ENCODE data around the gene COA7.
"Not testable (repeated sequence)": the region's sequence is repeated elsewhere in the genome, so short reads cannot be mapped to it uniquely, and the experiment has no call there.

Gene COA7

DNA sequence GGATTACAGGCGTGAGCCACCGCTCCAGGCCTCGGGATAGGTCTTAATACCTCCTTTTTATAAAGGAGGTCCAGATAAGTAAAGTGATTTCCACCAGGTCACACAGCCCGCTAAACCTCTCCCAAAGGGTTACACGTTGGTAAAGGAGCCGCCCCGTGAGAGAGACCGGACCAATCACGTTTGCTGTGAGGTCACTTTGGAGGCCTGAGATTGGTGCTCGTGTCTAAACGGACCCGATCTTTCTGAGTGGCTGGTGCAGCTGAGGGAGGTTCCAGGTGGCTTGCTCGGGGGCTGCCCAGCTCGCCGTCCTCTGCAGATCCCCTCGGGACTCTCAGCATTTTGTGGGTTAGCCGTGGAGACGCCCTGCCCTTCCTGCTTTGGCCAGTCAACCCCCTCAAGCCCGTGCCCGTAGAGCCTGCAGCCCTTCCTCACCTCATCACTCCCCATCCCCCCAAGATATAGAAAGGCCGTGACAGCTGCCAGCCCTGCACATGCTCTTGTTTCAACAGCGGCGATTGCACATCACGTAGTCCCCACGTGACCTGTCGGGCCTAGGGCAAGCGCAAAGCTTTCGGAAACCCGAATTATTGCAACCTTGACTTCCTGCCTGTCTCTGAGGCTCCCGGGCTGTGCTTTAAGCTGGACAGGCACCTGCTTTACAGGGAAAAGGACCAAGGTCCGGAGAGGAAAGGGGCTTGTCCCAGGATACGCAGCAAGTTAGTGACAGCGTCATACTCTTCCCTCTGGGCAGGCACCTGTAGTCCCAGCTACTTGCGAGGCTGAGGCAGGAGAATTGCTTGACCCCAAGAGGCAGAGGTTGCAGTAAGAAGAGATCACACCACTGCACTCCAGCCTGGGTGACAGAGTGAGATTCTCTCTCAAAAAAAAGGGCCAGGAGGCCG is 5.0 kb upstream of the COA7 start:
- Histone ChIP-seq H3K18ac (ENCODE audit: low read depth in 1 of 2, low read length in 2 of 2) (peak overlapping the region in 1 of 2 experiments; percentile 61), H2BK15ac (ENCODE audit: low read depth, poor library complexity, severe bottlenecking) (no peak overlapping the region), H3K36me3 (ENCODE audit: control insufficient read depth in 1 of 2, insufficient read depth in 2 of 2, low read depth in 1 of 2, low read length in 2 of 2) (no peaks in the 10 kb centered on the region), H3K4me1 (ENCODE audit: control insufficient read depth, insufficient read depth, low read depth, low read length) (peaks cover 4% of the 10 kb centered on the region), H3K27ac (ENCODE audit: low read length, poor library complexity, severe bottlenecking) (peak overlapping the region; percentile 32), H3K14ac (ENCODE audit: low read length in 2 of 2) (no peak overlapping the region), H2BK12ac (ENCODE audit: low read length in 2 of 2) (no peak overlapping the region), H4K91ac (ENCODE audit: low read length) (no peak overlapping the region), H3K9ac (ENCODE audit: low read length) (peak overlapping the region; percentile 77), H3K4me2 (ENCODE audit: low read length, poor library complexity, severe bottlenecking) (peak overlapping the region; percentile 84), H3K4ac (ENCODE audit: low read depth in 1 of 2, low read length in 2 of 2) (no peak overlapping the region), H2AFZ (ENCODE audit: low read depth, low read length) (peak overlapping the region; percentile 83), H2BK120ac (ENCODE audit: low read depth, low read length) (no peak overlapping the region), H2AK5ac (ENCODE audit: low read length, severe bottlenecking) (no peak overlapping the region), H3K79me1 (replicated peaks; ENCODE audit: low read length, poor library complexity, severe bottlenecking) (no peaks in the 10 kb centered on the region), H3K23ac (ENCODE audit: low read length in 2 of 2) (no peak overlapping the region), H3K27me3 (ENCODE audit: control insufficient read depth in 1 of 2, insufficient read depth in 1 of 2, low read length in 2 of 2) (no peaks in the 10 kb centered on the region), H3K4me3 (ENCODE audit: insufficient read depth in 1 of 2, low read depth in 1 of 2, low read length in 2 of 2) (peak overlapping the region; percentile 66 to 74), H4K8ac (ENCODE audit: low read length) (peak overlapping the region; percentile 86), H2BK5ac (ENCODE audit: low read depth, low read length, poor library complexity, severe bottlenecking) (no peak overlapping the region), H3K9me3 (ENCODE audit: control insufficient read depth, low read length) (no peaks in the 10 kb centered on the region)
- DNase-seq, result peak; percentile 95
- WGBS, result 6% methylated on average over 35 of the region's 35 CpGs

DNA sequence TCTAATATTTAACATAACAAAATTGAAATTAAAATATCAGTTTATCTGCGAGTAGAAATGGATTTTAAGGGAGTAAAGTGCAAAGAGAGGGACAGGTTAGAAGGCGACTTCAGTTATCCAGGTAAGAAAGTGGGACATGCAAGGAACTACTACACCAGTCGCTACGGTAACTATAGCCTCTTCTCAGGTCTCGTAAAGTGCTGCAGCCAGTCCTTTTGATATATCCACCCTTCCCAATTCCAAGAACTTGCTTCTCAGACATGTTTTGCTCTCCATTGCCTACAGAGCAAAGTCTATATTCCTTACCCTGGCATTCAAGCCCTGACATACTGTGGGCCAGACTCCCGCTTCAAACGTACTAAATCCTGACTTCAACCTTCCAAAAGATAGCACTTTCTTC is 2.5 kb downstream of the COA7 start:
- H2BK5ac ChIP-seq (ENCODE audit: low read depth, low read length, poor library complexity, severe bottlenecking), result no peak overlapping the region

DNA sequence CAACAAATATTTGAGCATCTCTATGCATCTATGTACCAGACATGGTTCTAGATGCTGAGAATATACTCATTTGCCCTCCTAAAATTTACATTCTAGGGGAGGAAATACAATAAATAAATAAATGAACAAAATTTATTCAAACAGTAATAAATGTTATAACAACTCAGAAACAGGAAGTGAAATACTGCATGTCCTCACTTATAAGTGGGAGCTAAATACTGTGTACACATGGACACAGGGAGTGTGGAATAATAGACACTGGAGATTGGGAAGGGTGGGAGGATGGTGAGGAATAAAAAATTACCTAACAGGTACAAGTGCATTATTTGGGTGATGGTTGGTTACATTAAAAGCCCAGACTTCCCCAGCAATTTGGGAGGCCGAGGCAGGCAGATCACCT is 4.3 kb downstream of the COA7 start:
- Histone ChIP-seq H4K8ac (ENCODE audit: low read length) (no peak overlapping the region), H2AFZ (ENCODE audit: low read depth, low read length) (no peak overlapping the region), H3K9ac (ENCODE audit: low read length) (no peak overlapping the region), H3K36me3 (ENCODE audit: control insufficient read depth in 1 of 2, insufficient read depth in 2 of 2, low read depth in 1 of 2, low read length in 2 of 2) (peaks cover 21 to 33% of the 10 kb centered on the region in 2 experiments), H2AK5ac (ENCODE audit: low read length, severe bottlenecking) (no peak overlapping the region), H2BK15ac (ENCODE audit: low read depth, poor library complexity, severe bottlenecking) (no peak overlapping the region), H2BK12ac (ENCODE audit: low read length in 2 of 2) (no peak overlapping the region), H2BK5ac (ENCODE audit: low read depth, low read length, poor library complexity, severe bottlenecking) (no peak overlapping the region), H2BK120ac (ENCODE audit: low read depth, low read length) (no peak overlapping the region), H3K27ac (ENCODE audit: low read length, poor library complexity, severe bottlenecking) (no peak overlapping the region), H3K4me1 (ENCODE audit: control insufficient read depth, insufficient read depth, low read depth, low read length) (peaks cover 6% of the 10 kb centered on the region), H3K27me3 (ENCODE audit: control insufficient read depth in 1 of 2, insufficient read depth in 1 of 2, low read length in 2 of 2) (no peaks in the 10 kb centered on the region), H3K79me1 (replicated peaks; ENCODE audit: low read length, poor library complexity, severe bottlenecking) (peaks cover 24% of the 10 kb centered on the region), H3K23ac (ENCODE audit: low read length in 2 of 2) (no peak overlapping the region), H4K91ac (ENCODE audit: low read length) (no peak overlapping the region), H3K4ac (ENCODE audit: low read depth in 1 of 2, low read length in 2 of 2) (no peak overlapping the region), H3K14ac (ENCODE audit: low read length in 2 of 2) (no peak overlapping the region), H3K18ac (ENCODE audit: low read depth in 1 of 2, low read length in 2 of 2) (no peak overlapping the region), H3K4me2 (ENCODE audit: low read length, poor library complexity, severe bottlenecking) (no peak overlapping the region), H3K4me3 (ENCODE audit: insufficient read depth in 1 of 2, low read depth in 1 of 2, low read length in 2 of 2) (no peak overlapping the region), H3K9me3 (ENCODE audit: control insufficient read depth, low read length) (no peaks in the 10 kb centered on the region)
- DNase-seq, result no peak
- 97% methylated on average over 1 of the region's 1 CpG for WGBS

More for the DNA sequence above, 2.5 kb downstream of the COA7 start:
- H3K4me3 ChIP-seq (ENCODE audit: insufficient read depth in 1 of 2, low read depth in 1 of 2, low read length in 2 of 2), result no peak overlapping the region
- H3K14ac ChIP-seq (ENCODE audit: low read length in 2 of 2), result no peak overlapping the region
- H3K4me2 ChIP-seq (ENCODE audit: low read length, poor library complexity, severe bottlenecking), result no peak overlapping the region
- no peak for DNase-seq
- no peak overlapping the region for H3K9ac ChIP-seq (ENCODE audit: low read length)
- no peaks in the 10 kb centered on the region for H3K9me3 ChIP-seq (ENCODE audit: control insufficient read depth, low read length)
- peaks cover 24% of the 10 kb centered on the region for H3K79me1 ChIP-seq (replicated peaks; ENCODE audit: low read length, poor library complexity, severe bottlenecking)
- no peak overlapping the region for H3K4ac ChIP-seq (ENCODE audit: low read depth in 1 of 2, low read length in 2 of 2)
- H4K8ac ChIP-seq (ENCODE audit: low read length), result no peak overlapping the region
- no peak overlapping the region for H3K27ac ChIP-seq (ENCODE audit: low read length, poor library complexity, severe bottlenecking)
- no peak overlapping the region for H3K18ac ChIP-seq (ENCODE audit: low read depth in 1 of 2, low read length in 2 of 2)
- no peak overlapping the region for H2BK120ac ChIP-seq (ENCODE audit: low read depth, low read length)
- H2AFZ ChIP-seq (ENCODE audit: low read depth, low read length), result no peak overlapping the region
- no peak overlapping the region for H2BK12ac ChIP-seq (ENCODE audit: low read length in 2 of 2)
- H4K91ac ChIP-seq (ENCODE audit: low read length), result no peak overlapping the region
- peaks cover 20 to 25% of the 10 kb centered on the region in 2 experiments for H3K36me3 ChIP-seq (ENCODE audit: control insufficient read depth in 1 of 2, insufficient read depth in 2 of 2, low read depth in 1 of 2, low read length in 2 of 2)
- no peak overlapping the region for H2BK15ac ChIP-seq (ENCODE audit: low read depth, poor library complexity, severe bottlenecking)
- 97% methylated on average over 7 of the region's 7 CpGs for WGBS
- no peak overlapping the region for H3K23ac ChIP-seq (ENCODE audit: low read length in 2 of 2)
- peaks cover 6% of the 10 kb centered on the region for H3K4me1 ChIP-seq (ENCODE audit: control insufficient read depth, insufficient read depth, low read depth, low read length)
- H3K27me3 ChIP-seq (ENCODE audit: control insufficient read depth in 1 of 2, insufficient read depth in 1 of 2, low read length in 2 of 2), result no peaks in the 10 kb centered on the region
- H2AK5ac ChIP-seq (ENCODE audit: low read length, severe bottlenecking), result no peak overlapping the region

DNA sequence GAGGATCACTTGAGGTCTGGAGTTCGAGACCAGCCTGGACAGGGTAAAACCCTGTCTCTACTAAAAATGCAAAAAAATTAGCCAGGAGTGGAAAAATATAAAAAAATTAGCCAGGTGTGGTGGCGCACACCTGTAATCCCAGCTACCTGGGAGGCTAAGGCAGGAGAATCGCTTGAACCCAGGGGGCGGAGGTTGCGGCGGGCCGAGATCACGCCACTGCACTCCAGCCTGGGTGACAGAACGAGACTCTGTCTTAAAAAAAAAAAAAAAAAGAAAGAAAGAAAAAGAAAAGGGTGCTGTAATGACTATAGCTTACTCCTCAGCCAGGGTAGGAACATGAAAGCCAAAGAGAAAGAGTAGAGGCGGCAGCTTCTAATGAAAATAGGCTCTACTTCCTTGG is 4.8 kb downstream of the COA7 start:
- not testable (repeated sequence) for H3K27me3 ChIP-seq (ENCODE audit: control insufficient read depth in 1 of 2, insufficient read depth in 1 of 2, low read length in 2 of 2); H3K27ac ChIP-seq (ENCODE audit: low read length, poor library complexity, severe bottlenecking); DNase-seq; H2BK12ac ChIP-seq (ENCODE audit: low read length in 2 of 2); H3K4me2 ChIP-seq (ENCODE audit: low read length, poor library complexity, severe bottlenecking); H2BK5ac ChIP-seq (ENCODE audit: low read depth, low read length, poor library complexity, severe bottlenecking); H3K4ac ChIP-seq (ENCODE audit: low read depth in 1 of 2, low read length in 2 of 2); H2AFZ ChIP-seq (ENCODE audit: low read depth, low read length); H2BK15ac ChIP-seq (ENCODE audit: low read depth, poor library complexity, severe bottlenecking); H2AK5ac ChIP-seq (ENCODE audit: low read length, severe bottlenecking); H3K9ac ChIP-seq (ENCODE audit: low read length); H4K91ac ChIP-seq (ENCODE audit: low read length); H2BK120ac ChIP-seq (ENCODE audit: low read depth, low read length); H3K9me3 ChIP-seq (ENCODE audit: control insufficient read depth, low read length); H3K4me1 ChIP-seq (ENCODE audit: control insufficient read depth, insufficient read depth, low read depth, low read length); H4K8ac ChIP-seq (ENCODE audit: low read length); H3K14ac ChIP-seq (ENCODE audit: low read length in 2 of 2); H3K23ac ChIP-seq (ENCODE audit: low read length in 2 of 2); H3K4me3 ChIP-seq (ENCODE audit: insufficient read depth in 1 of 2, low read depth in 1 of 2, low read length in 2 of 2); H3K18ac ChIP-seq (ENCODE audit: low read depth in 1 of 2, low read length in 2 of 2)
- WGBS, result 98% methylated on average over 7 of the region's 10 CpGs
- Histone ChIP-seq H3K36me3 (ENCODE audit: control insufficient read depth in 1 of 2, insufficient read depth in 2 of 2, low read depth in 1 of 2, low read length in 2 of 2) (peaks cover 21 to 37% of the 10 kb centered on the region in 2 experiments), H3K79me1 (replicated peaks; ENCODE audit: low read length, poor library complexity, severe bottlenecking) (peaks cover 26% of the 10 kb centered on the region)
